ENCODE results near the gene SLC30A5. TPM values are rescaled to one million over a fixed set of nuclear protein-coding genes. Genes with fewer than 3 reads are reported as not detected.

SLC30A5 gene
- total and polyA plus RNA-seq, 2 of the 13 experiments (the other 11 are each of a cell fraction or from before 2014, with no cell fraction given) = 46.0 to 53.6 TPM

- no peak for TF ChIP-seq TCF7 (IDR thresholded peaks at IDR 0.05; ENCODE audit: low read depth)
- TF ChIP-seq RBAK (CRISPR knock-in tag; IDR thresholded peaks at IDR 0.05) = no peak
- TF ChIP-seq ZNF776 (CRISPR knock-in tag; IDR thresholded peaks at IDR 0.05) = peak; percentile 89
- no peak for TF ChIP-seq ZNF737 (CRISPR knock-in tag; IDR thresholded peaks at IDR 0.05; ENCODE audit: borderline replicate concordance)
- peak; percentile 87; the same call in 1 of the 2 replicates for TF ChIP-seq ZNF891 (CRISPR knock-in tag; IDR thresholded peaks at IDR 0.05)
- TF ChIP-seq YEATS2 (CRISPR knock-in tag; IDR thresholded peaks at IDR 0.05; ENCODE audit: borderline replicate concordance) = peak; percentile 92
- peak; percentile 88; the same call in 1 of the 2 replicates for TF ChIP-seq ZNF138 (CRISPR knock-in tag; IDR thresholded peaks at IDR 0.05; ENCODE audit: low read depth)
- peak; percentile 71 to 99; a peak in 3 of 4 replicates for TF ChIP-seq HMGXB4 (CRISPR knock-in tag; IDR thresholded peaks at IDR 0.05; ENCODE audit: borderline replicate concordance in 1 of 2, low read depth in 1 of 2)
- no peak for TF ChIP-seq ZSCAN12 (CRISPR knock-in tag; IDR thresholded peaks at IDR 0.05)
- peak; percentile 59; the same call in 1 of the 2 replicates for TF ChIP-seq DNMT1 (CRISPR knock-in tag; IDR thresholded peaks at IDR 0.05)
- peak; percentile 77; the same call in 1 of the 2 replicates for TF ChIP-seq ZZZ3 (CRISPR knock-in tag; IDR thresholded peaks at IDR 0.05; ENCODE audit: borderline replicate concordance)
- peak; percentile 83 for TF ChIP-seq HOXA3 (CRISPR knock-in tag; IDR thresholded peaks at IDR 0.05)
- TF ChIP-seq MLX (CRISPR knock-in tag; IDR thresholded peaks at IDR 0.05) = no peak
- no peak for TF ChIP-seq SKIL (CRISPR knock-in tag; IDR thresholded peaks at IDR 0.05; ENCODE audit: borderline replicate concordance)
- TF ChIP-seq GMEB2 (CRISPR knock-in tag; IDR thresholded peaks at IDR 0.05; ENCODE audit: low read depth) = peak; percentile 60
- TF ChIP-seq TCF12 (IDR thresholded peaks at IDR 0.05) = no peak
- TF ChIP-seq TCF12 (CRISPR knock-in tag; IDR thresholded peaks at IDR 0.05) = no peak
- TF ChIP-seq ZNF790 (CRISPR knock-in tag; IDR thresholded peaks at IDR 0.05; ENCODE audit: borderline replicate concordance) = peak; percentile 95; the same call in 1 of the 2 replicates
- peak; percentile 70; the same call in 1 of the 2 replicates for TF ChIP-seq BRD4 (CRISPR knock-in tag; IDR thresholded peaks at IDR 0.05)
- peak; percentile 88 for TF ChIP-seq POLR2AphosphoS5 (IDR thresholded peaks at IDR 0.05; ENCODE audit: low read depth, low read length)
- TF ChIP-seq MXD1 (CRISPR knock-in tag; IDR thresholded peaks at IDR 0.05) = peak; percentile 89
- peak; percentile 53 for TF ChIP-seq XRCC5 (optimal IDR thresholded peaks at IDR 0.05; ENCODE audit: low read length)
- TF ChIP-seq ARID2 (CRISPR knock-in tag; IDR thresholded peaks at IDR 0.05; ENCODE audit: borderline replicate concordance) = peak; percentile 69; the same call in 1 of the 2 replicates
- TF ChIP-seq SRSF1 (optimal IDR thresholded peaks at IDR 0.05; ENCODE audit: low read depth, low read length) = peak; percentile 72
Observed at GRCh38 chr5:69093771-69094482, at the start of gene SLC30A5 (continued).
